ENCODE data around the gene NR3C2. TPM values are rescaled to one million over a fixed set of nuclear protein-coding genes. Genes with fewer than 3 reads are reported as not detected.
A peak's percentile ranks its signal among the peaks of the same experiment; 100 is the strongest.

NR3C2 gene
- total RNA-seq, 4 donors from 2014 or later = 13.1 to 24.1 (median 14.6) TPM

DNA sequence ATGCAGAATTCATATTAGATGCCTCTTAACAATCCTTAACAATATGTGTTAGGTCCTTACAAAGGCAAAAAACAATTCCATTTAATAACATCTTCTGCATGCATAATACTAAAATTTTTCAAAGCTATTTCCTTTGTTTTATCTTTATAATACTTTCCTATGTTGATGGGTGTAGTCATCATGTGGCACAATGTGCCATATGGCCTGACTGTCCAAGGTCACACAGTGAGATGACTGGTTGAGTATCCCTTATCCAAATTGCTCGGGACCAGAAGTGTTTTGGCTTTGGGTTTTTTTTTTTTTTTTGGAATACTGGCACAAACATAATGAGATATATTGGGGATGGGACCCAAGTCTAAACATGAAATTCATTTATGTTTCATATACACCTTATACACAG is 77.7 kb downstream of the NR3C2 start:
- DNase-seq (ENCODE audit: low spot score in 2 of 2) = no peak
- TF ChIP-seq, protein P1, sequence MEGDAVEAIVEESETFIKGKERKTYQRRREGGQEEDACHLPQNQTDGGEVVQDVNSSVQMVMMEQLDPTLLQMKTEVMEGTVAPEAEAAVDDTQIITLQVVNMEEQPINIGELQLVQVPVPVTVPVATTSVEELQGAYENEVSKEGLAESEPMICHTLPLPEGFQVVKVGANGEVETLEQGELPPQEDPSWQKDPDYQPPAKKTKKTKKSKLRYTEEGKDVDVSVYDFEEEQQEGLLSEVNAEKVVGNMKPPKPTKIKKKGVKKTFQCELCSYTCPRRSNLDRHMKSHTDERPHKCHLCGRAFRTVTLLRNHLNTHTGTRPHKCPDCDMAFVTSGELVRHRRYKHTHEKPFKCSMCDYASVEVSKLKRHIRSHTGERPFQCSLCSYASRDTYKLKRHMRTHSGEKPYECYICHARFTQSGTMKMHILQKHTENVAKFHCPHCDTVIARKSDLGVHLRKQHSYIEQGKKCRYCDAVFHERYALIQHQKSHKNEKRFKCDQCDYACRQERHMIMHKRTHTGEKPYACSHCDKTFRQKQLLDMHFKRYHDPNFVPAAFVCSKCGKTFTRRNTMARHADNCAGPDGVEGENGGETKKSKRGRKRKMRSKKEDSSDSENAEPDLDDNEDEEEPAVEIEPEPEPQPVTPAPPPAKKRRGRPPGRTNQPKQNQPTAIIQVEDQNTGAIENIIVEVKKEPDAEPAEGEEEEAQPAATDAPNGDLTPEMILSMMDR (IDR thresholded peaks at IDR 0.05) = no peak
- TF ChIP-seq POLR2A (IDR thresholded peaks at IDR 0.05) = no peak
- no peak for TF ChIP-seq EP300 (IDR thresholded peaks at IDR 0.05)
- H3K9me3 ChIP-seq = no peaks in the 10 kb centered on the region
- H3K27me3 ChIP-seq = no peaks in the 10 kb centered on the region
- no peak overlapping the region for H3K27ac ChIP-seq
- H3K36me3 ChIP-seq = no peaks in the 10 kb centered on the region
- 79 to 86% methylated on average over 1 of the region's 1 CpG for WGBS, 2 donors
- peaks cover 0 to 3% (median 0%) of the 10 kb centered on the region in 4 donors for H3K4me1 ChIP-seq
- no peak overlapping the region for H3K4me3 ChIP-seq

DNA sequence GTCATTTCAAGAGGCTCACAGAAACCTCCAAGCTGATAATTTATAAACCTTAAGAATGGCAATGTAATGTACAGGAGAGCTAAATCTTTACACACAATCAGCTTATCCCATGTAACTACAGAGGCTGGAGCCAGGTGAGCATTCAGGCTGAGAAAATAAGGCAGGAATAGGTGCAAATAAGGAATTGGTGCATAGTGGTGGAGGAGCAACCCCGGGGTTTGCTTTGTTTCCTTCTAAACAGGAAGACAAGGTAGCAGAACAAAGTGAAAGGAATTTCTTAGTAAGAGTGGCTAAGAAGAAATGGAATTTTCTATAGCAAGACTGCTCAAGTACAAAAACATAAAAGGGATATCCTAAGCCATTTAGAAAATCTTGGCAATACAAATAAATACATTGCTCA is 82.4 kb downstream of the NR3C2 start:
- no peak for DNase-seq (ENCODE audit: low spot score in 2 of 2)
- H3K4me1 ChIP-seq = no peaks in the 10 kb centered on the region
- no peak overlapping the region for H3K4me3 ChIP-seq
- WGBS, 2 donors = 60 to 77% methylated on average over 1 of the region's 1 CpG
- no peak overlapping the region for H3K27ac ChIP-seq
- no peaks in the 10 kb centered on the region for H3K36me3 ChIP-seq
- TF ChIP-seq, protein P1 (IDR thresholded peaks at IDR 0.05) = no peak
- no peak for TF ChIP-seq POLR2A (IDR thresholded peaks at IDR 0.05)
- TF ChIP-seq EP300 (IDR thresholded peaks at IDR 0.05) = no peak
- H3K27me3 ChIP-seq = no peaks in the 10 kb centered on the region
- no peaks in the 10 kb centered on the region for H3K9me3 ChIP-seq

DNA sequence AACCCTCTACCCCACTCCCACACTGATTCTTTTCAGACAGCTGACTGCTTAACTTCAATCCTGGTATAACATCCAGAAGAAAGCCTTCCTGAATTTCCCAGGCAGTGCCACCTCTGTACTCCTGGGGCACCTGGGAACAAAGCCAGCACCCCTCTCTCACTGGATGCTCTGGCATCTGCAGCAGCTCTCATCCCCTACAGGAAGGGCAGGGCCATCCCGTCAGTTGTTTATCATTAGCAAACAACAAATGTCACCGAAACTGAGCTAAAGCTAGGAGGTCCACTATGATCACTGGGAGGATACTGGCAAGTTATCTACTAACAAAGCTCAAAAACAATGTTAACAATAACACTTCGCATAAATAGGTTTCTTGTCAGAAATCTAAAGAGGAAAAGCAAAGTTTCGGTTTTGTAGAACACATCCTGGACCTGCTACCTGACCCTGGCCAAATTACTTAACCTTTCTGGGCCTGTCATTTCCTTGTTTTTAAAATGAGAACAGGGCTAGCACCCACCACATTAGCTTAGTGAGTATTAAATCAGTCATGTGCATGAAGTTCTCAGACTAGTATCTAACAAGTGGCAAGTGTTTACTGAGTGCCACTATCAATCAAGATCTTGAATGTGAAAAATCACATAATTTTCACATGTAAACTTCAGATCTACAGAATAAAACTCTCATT is 86.6 kb downstream of the NR3C2 start:
- Histone ChIP-seq H3K27ac (peak overlapping the region in 1 of 4 donors; percentile 56), H3K4me1 (no peaks in the 10 kb centered on the region), H3K27me3 (no peaks in the 10 kb centered on the region), H3K4me3 (no peak overlapping the region), H3K36me3 (no peaks in the 10 kb centered on the region), H3K9me3 (no peaks in the 10 kb centered on the region)
- 40 to 72% methylated on average over 4 of the region's 4 CpGs for WGBS, 2 donors
- no peak for DNase-seq (ENCODE audit: low spot score in 2 of 2)
- TF ChIP-seq, protein P1 (IDR thresholded peaks at IDR 0.05) = no peak
- TF ChIP-seq EP300 (IDR thresholded peaks at IDR 0.05) (no peak), POLR2A (IDR thresholded peaks at IDR 0.05) (no peak)

DNA sequence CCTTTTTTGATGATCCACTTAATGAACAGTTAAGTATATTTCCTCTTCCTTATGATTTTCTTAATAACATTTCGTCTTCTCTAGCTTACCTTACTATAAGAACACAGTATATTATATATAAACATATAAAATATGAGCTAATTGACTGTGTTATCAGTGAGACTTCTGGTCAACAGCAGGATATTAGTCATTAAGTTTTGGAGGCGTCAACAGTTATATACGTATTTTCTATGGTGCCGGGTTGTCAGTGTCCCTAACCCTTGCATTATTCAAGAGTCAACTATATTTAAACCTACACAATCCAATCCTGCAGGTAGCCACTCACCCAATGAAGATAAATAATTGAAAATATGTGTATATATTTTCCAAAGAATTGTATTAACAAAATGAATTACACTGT is 88.0 kb downstream of the NR3C2 start:
- Histone ChIP-seq H3K4me3 (no peak overlapping the region), H3K27me3 (no peaks in the 10 kb centered on the region), H3K4me1 (no peaks in the 10 kb centered on the region), H3K36me3 (no peaks in the 10 kb centered on the region), H3K9me3 (no peaks in the 10 kb centered on the region), H3K27ac (no peak overlapping the region)
- TF ChIP-seq, protein P1 (IDR thresholded peaks at IDR 0.05) = no peak
- TF ChIP-seq EP300 (IDR thresholded peaks at IDR 0.05) = no peak
- TF ChIP-seq POLR2A (IDR thresholded peaks at IDR 0.05) = no peak
- WGBS, 2 donors = 96 to 98% methylated on average over 4 of the region's 4 CpGs
- DNase-seq (ENCODE audit: low spot score in 2 of 2) = no peak

DNA sequence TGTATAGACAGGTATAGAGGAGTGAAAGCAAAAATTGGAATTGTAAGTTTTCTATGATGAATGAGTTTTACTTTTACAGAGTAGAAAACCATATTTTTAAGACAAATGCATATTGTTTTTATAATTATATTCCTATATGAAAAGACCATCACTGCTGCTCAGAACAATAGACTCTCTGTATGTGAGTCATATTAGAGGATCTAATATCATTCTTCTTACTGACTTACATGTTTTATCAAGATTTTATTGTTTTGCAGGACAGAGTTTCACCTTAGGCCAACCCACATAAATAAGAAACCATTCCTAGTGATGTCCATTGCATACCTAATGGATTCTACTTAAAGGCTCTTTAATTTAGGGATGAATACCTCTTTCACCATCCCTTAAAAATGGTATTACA is 88.6 kb downstream of the NR3C2 start:
- H3K36me3 ChIP-seq = no peaks in the 10 kb centered on the region
- H3K9me3 ChIP-seq = no peaks in the 10 kb centered on the region
- no peak for DNase-seq (ENCODE audit: low spot score in 2 of 2)
- H3K27me3 ChIP-seq = no peaks in the 10 kb centered on the region
- TF ChIP-seq, protein P1 (IDR thresholded peaks at IDR 0.05) = no peak
- TF ChIP-seq POLR2A (IDR thresholded peaks at IDR 0.05) (no peak), EP300 (IDR thresholded peaks at IDR 0.05) (no peak)
- no peaks in the 10 kb centered on the region for H3K4me1 ChIP-seq
- no peak overlapping the region for H3K4me3 ChIP-seq
- H3K27ac ChIP-seq = no peak overlapping the region

Measured in tibial nerve (tissue), 4 donors.